GM19324 (cell line): ENCODE data around the gene ATXN7L1.

Source experiments
- ATAC-seq: cut with Tn5 transposase; IDR thresholded peaks from one replicate; pipeline ENCODE4 v1.9.1; 2021; ENCODE audit warnings: mild to moderate bottlenecking, moderate library complexity; ENCODE audit not compliant: unreplicated experiment, low FRiP score

ATXN7L1 gene

GRCh38 chr7:105759670-105760550 is 116.5 kb downstream of the ATXN7L1 start:
- ATAC-seq = no peak

DNA sequence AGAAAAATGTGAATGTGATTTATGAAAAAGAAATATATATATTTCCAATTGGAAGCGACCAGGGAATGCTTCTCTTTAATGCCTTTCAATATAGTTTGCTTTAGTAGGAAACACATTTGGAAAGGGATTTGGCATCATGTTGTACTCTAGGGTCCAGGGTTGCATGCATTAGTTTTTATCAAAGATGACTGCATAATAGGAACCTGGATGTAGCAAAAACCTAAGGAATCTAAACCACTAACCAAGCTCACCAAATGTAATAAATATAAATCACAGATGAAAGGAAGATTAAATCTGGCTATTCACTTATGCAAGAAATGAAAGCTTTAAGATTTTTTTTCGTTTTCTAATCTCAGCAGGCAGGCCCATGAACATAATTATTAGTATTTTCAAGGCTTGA is 120.0 kb downstream of the ATXN7L1 start:
- no peak for ATAC-seq

DNA sequence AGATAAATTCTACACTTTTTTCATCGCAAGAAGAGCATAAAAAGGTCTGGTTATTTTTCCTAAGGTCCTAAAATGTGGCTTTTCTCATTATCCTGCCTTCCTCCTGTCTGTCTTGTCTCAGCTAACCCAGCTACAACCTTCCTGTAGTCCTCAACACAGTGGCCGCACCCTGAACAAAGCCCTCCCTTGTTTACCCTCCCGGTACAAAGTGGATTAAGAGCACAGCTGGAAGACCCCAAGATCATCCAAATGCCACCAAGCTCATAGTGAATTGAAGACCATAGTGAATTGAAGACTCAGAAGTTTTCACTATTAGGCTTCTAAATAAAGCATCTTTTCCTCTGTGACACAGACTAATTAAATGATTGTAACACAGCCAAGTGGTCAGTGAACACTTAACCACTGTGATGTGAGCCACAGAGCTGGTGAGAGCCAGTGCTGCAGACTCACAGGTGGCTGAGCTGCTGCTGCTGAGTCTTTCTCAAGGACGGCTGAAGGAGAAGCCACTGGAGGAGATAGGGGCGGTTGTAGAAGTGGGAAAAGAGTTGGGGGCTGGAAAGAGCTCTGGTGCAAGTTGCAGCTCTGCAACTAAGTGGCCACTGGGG is 123.6 kb downstream of the ATXN7L1 start:
- ATAC-seq = no peak

DNA sequence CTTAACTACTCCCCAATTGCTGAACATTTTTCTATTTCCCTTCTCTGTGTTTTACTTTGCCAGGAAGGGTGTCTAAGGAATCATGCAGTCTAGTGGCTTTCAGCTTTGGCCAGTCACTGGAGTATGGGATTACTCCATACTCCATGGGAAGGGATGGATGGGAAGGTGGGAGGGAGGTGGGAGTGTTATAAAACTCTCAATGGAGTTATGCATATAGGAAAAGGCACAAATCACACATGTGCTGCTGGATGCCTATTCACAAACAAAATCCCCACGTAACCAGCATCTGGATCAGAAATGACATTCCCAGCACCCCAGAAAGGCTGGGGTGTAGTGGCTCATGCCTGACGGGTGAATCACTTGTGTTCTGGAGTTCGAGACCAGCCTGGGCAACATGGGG is 125.3 kb downstream of the ATXN7L1 start:
- no peak for ATAC-seq

DNA sequence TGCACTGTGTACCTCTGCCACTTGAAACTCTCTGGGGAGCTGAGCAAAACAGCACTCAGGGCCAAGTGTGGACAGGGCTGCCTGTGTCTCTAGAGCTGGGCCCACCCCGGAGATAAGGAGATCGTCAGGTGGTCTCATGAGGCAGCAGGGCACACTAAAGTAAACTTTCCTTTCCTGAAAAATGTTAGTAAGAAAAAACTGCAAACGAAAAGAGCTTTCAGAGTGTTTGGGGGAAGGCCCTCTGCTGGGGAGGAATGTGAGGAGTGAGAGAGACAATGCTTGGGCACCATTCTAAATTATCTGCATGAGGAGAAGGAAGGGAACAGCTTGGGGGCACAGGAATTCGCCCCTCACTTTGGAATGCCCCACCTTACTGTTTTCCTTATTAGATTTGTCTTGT is 127.7 kb downstream of the ATXN7L1 start:
- no peak for ATAC-seq

DNA sequence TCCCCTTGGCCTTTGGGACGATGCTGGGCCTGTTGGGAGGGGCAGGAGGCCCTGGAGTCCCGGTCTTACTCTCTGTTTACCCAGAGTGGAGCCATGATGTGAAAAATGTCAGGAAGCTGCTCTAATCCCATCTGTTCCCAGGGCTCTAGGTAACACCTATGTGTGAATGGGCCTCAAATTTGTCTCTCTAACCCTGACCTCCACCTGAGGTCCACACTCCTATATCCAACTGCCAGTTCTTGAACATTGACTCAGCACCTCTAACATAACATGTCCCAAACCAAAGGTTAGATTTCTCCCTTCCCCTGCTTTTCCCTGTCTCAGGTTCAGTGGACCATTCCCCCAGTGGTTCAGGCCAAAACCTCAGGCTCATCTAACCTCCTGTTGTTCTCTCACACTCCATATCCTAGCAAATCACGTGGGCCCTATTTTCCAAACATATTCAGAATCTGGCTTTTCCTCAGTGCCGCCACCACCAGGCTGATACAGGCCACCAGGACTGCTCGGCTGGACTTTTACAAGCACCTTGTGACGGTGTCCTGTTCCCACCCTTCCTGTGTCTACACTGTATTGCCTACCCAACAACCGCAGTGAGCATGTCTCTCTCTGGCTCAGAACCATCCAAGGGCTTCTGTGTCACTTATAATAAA is 130.6 kb downstream of the ATXN7L1 start:
- ATAC-seq = no peak

DNA sequence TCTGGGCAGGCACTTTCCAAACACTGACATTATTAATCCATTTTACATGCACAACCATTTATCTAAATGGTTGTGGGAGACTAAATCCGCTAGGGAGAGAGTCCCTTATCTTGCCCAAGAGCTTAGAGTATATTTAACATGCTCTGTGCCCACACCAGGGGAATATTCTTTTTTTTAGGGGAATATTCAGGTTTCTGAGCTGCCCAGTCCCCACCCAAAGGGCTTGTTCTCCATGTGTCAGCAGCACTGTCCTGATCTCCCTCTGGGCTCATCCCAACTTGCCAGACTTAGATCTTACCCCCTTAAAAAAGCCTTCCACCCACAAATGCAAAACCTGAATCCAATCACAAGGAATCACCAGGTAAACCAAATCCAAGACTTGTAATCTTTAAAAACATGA is 132.1 kb downstream of the ATXN7L1 start:
- no peak for ATAC-seq

- ATAC-seq = no peak
These were observed 132.9 kb downstream of the ATXN7L1 start for GRCh38 chr7:105743351-105744090.

GRCh38 chr7:105742787-105743186 is 133.6 kb downstream of the ATXN7L1 start:
- ATAC-seq = no peak

DNA sequence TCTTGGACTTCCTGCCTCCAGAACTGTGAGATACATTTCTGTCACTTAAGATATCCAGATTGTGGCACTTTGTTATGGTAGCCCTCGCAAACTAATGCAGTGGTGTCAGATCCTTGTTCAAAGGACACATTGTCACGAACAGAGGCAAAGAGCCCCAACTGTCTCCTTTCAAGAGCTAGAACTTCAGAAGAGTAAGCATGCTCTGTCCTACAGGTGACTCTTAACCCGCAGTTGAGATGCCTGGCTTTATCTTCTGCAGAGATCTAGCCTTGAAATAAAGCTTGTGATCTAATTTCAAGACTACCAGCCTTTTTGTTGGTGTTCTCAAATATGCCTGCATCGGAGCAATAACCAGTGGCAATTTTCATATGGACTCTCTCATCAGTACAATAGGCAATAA is 134.4 kb downstream of the ATXN7L1 start:
- ATAC-seq = no peak

DNA sequence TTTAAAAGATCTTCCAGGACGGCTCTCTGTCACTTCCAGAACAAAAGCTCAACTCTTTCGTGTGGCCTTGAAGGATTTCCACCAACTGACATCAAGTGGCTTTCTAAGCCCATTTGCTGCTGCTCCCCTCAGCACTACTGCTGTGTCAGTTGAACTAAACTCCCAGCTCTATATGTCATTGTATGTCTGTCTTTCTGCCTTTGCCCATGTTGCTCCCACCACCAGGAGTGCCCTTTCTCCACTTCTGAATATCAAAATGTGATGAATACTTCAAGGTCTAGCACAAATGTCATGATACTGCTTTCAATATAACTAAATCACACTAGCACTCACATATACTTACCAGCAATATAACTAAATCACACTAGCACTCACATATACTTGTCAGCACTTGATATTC is 138.3 kb downstream of the ATXN7L1 start:
- no peak for ATAC-seq

DNA sequence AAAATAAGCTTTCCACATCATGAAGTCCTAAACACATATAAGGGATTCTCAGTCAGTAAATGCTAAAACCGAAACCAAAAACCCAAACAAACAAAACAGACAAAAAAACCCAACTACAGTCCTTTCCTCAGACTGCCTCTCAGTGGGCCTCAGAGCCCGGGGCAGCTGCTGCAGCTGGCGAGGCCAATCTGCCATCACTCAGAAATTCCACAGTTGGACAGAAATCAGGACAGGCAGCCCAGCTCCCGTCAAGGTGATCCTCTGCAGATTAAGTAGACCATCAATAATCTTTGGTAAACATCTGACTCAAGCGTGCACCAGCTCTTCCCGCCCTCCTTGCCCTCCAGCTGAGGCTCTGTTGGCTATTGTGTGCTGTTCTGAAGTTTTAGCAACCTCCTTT is 142.2 kb downstream of the ATXN7L1 start:
- no peak for ATAC-seq

GRCh38 chr7:105731042-105731441 is 145.4 kb downstream of the ATXN7L1 start:
- ATAC-seq = no peak

DNA sequence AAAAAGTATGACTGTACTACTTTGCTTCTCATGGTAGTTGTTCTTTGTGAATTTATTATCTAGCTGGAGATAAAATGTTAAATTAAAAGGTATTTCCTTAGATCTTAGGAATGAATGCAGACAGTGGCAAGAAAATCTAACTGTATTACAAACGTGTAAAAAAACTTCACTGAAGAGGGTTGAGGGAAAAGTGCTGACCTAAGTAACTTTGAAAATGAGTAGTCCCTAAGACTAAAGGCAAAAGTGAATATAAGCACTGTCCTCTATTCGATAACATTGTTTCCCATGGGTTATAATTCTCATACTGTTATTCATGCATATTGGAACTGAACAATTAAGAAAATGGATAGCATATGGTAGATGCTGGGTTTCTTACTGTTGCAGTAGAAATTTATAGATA is 148.4 kb downstream of the ATXN7L1 start:
- ATAC-seq = no peak

- no peak for ATAC-seq
These were observed 151.7 kb downstream of the ATXN7L1 start for GRCh38 chr7:105724688-105725087.

GRCh38 chr7:105723572-105723971 is 152.8 kb downstream of the ATXN7L1 start:
- no peak for ATAC-seq

DNA sequence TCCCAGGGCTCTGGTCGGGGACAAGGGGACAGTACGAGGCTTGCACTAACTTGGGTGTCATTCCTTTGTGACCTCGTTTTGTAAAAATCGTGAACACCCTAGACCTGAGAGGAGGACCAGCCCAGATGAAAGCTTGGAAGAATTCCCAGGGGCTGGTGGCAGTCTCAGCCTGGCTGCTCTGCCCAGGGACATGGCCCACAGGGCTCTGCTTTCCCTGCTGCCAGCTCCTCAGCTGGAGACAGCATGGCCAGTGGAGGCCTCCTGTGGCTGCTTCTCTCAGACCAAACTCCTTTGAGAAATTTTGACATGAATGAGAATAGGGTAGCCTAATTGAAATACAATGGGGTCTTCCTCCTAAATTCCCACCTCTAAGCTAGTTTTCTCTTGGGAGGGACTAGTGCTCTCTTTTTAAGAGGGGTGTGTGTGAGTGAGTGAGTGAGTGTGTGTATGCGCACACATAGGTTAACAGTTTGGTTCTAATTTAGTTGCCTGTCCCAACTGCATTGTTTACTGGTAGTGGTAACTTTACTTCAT is 154.8 kb downstream of the ATXN7L1 start:
- ATAC-seq = no peak

- no peak for ATAC-seq
These were observed 156.5 kb downstream of the ATXN7L1 start for GRCh38 chr7:105719919-105720318.

DNA sequence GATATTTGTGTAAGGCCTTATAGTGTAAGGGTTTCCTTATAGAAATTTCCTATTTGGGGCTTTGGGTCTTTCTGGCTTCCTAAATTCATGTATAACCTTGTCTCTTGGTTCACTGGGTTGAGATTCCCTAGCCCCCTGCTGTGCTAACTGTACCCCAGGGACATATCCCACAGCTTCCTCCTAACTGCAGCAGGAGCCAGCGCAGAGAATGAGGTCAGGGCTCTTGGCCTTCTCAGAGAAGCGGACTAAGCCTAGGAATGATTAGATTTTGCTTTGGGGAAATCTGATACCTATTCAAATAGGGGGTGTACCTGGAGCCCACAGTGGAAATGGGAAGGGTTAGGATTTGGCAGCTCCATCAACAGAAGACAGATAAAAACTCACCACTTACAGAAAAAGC is 157.0 kb downstream of the ATXN7L1 start:
- ATAC-seq = no peak

DNA sequence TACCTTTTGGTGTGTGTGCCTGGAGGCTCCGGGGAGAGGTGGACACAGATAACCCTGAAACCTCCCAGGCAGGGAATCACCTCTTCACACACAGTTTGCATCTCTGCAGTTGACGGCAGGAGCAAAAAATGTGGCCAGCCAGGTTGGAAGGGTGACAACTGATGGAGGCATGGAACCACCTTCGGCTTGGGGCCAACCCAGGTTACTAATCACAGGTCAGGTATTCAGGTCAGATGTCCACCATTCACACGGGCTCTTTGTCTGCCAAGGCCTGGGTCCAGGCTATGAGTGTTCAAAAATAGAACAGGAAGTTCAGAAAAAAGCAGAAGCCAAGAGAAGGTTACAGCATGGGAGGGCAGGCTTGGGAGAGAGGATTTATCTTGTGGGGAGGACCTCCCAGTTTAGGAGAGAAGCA is 157.9 kb downstream of the ATXN7L1 start:
- no peak for ATAC-seq

GRCh38 chr7:105715528-105715927 is 160.9 kb downstream of the ATXN7L1 start:
- no peak for ATAC-seq
